Stimulated activated naive B cell treated with anti-CD40 and anti-IgM and Interleukin-4, amounts not matched to agents 10 μg/mL and 1 μg/mL and 100 μg/mL, for 72 hours (primary cell): ENCODE measurements around the gene BDH1.
"Not testable (repeated sequence)": the region's sequence is repeated elsewhere in the genome, so short reads cannot be mapped to it uniquely, and the experiment has no call there.

Source experiments
- ATAC-seq, 2 donors: fragments of 150-1000 bp; cut with Tn5 transposase; replicated peaks; 2 replicates each; pipeline ENCODE4 v1.10.0; 2021; ENCODE audit warnings: moderate library complexity in 1 of 2
- DNase-seq: peaks from one replicate; pipeline ENCODE4 v3.0.0; 2021
- H3K27ac Mint-ChIP-seq: one replicate; pipeline ENCODE4 v1.8.0; 2022; ENCODE audit warnings: mild to moderate bottlenecking, mixed read lengths
- H3K27me3 Mint-ChIP-seq, 2 donors: one replicate each; pipeline ENCODE4 v1.8.0; 2022; ENCODE audit warnings: mixed read lengths in 2 of 2
- H3K36me3 Mint-ChIP-seq, 2 donors: one replicate each; pipeline ENCODE4 v1.8.0; 2022; ENCODE audit warnings: mixed read lengths in 2 of 2, mild to moderate bottlenecking in 1 of 2
- H3K4me1 Mint-ChIP-seq, 2 donors: one replicate each; pipeline ENCODE4 v1.8.0; 2022; ENCODE audit warnings: mixed read lengths in 2 of 2, mild to moderate bottlenecking in 1 of 2
- H3K4me3 Mint-ChIP-seq, 2 donors: one replicate each; pipeline ENCODE4 v1.8.0; 2022; ENCODE audit warnings: mild to moderate bottlenecking in 2 of 2, mixed read lengths in 2 of 2, moderate library complexity in 1 of 2
- H3K9me3 Mint-ChIP-seq, 2 donors: one replicate each; pipeline ENCODE4 v1.8.0; 2022; ENCODE audit warnings: mixed read lengths in 2 of 2, mild to moderate bottlenecking in 1 of 2

BDH1 gene

GRCh38 chr3:197527569-197527968 lies 28.2 kb downstream of the BDH1 start:
- Mint-ChIP-seq H3K36me3 (peaks cover 49 to 66% of the 10 kb centered on the region in 2 donors), H3K4me1 (peaks cover 0 to under 1% of the 10 kb centered on the region in 2 donors), H3K27ac (no peak overlapping the region)

DNA sequence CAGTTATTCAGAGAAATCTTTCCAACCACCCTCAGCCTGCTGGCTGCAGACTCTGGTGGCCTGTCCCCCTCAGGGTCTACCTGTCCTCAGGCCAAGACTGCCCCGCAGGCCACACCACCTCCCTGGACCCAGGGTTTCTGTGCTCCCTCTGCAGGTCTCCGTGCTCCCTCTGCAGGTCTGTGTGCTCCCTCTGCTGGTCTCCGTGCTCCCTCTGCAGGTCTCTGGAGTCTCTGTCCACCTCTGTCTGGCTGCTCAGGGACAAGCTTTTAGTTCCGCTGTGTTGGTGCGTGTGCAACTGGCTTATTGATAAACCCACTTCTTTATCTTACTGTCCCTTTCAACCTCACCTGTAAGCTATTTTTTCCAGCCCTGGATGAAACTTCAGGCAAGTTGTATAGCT lies 30.1 kb downstream of the BDH1 start:
- no peak overlapping the region for H3K4me3 Mint-ChIP-seq
- H3K27ac Mint-ChIP-seq, result no peak overlapping the region
- no peaks in the 10 kb centered on the region for H3K9me3 Mint-ChIP-seq
- no peak for ATAC-seq
- no peak for DNase-seq
- peaks cover 54 to 71% of the 10 kb centered on the region in 2 donors for H3K36me3 Mint-ChIP-seq
- H3K4me1 Mint-ChIP-seq, result peaks cover 0 to 5% of the 10 kb centered on the region in 2 donors
- H3K27me3 Mint-ChIP-seq, result no peaks in the 10 kb centered on the region

More at GRCh38 chr3:197527569-197527968, 28.2 kb downstream of the BDH1 start:
- H3K9me3 Mint-ChIP-seq, result no peaks in the 10 kb centered on the region
- no peaks in the 10 kb centered on the region for H3K27me3 Mint-ChIP-seq
- ATAC-seq, result no peak
- DNase-seq, result no peak
- H3K4me3 Mint-ChIP-seq, result no peak overlapping the region

GRCh38 chr3:197524128-197524527 lies 31.6 kb downstream of the BDH1 start:
- Mint-ChIP-seq H3K4me1 (peaks cover 2 to 6% of the 10 kb centered on the region in 2 donors), H3K27me3 (no peaks in the 10 kb centered on the region), H3K9me3 (peaks cover 0 to 1% of the 10 kb centered on the region in 2 donors), H3K36me3 (peaks cover 54 to 75% of the 10 kb centered on the region in 2 donors), H3K27ac (no peak overlapping the region), H3K4me3 (no peak overlapping the region)
- no peak for ATAC-seq
- DNase-seq, result no peak

- Mint-ChIP-seq H3K27ac (no peak overlapping the region), H3K4me1 (peaks cover 6 to 9% of the 10 kb centered on the region in 2 donors), H3K9me3 (peaks cover 0 to 4% of the 10 kb centered on the region in 2 donors), H3K4me3 (no peak overlapping the region), H3K27me3 (no peaks in the 10 kb centered on the region), H3K36me3 (peaks cover 57 to 77% of the 10 kb centered on the region in 2 donors)
- ATAC-seq, result no peak
- DNase-seq, result no peak
Measured at GRCh38 chr3:197523526-197523925, 32.2 kb downstream of the BDH1 start.

DNA sequence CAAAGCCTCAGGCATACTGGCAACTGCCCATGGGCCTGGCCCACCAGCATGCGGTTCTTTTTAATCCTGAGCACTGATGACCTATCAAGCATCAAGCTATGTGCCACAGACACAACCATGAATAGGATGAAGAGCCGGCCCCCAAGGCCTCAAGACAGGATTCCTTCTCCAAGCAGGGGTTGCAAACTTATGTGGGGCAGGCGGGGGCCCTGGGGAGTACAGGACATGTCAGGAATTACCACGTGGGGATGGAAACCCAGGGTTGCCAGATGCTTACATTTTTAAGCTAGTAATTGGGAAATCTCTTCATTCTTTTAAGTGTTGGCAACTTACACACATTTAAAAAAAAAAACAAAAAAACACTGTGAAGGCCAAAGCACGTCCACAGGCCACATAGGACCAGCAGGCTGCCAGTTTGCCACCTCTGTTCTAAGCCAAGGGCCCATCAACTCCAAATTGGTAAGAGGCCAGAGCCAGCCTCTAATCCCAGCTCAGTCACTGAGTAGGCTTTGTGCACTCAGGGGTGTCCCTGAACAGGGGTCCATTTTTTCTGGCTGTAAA lies 32.8 kb downstream of the BDH1 start:
- H3K27me3 Mint-ChIP-seq, result no peaks in the 10 kb centered on the region
- DNase-seq (no peak), ATAC-seq (no peak)
- peaks cover 0 to 4% of the 10 kb centered on the region in 2 donors for H3K9me3 Mint-ChIP-seq
- H3K27ac Mint-ChIP-seq, result no peak overlapping the region
- peaks cover 6 to 9% of the 10 kb centered on the region in 2 donors for H3K4me1 Mint-ChIP-seq
- peaks cover 53 to 71% of the 10 kb centered on the region in 2 donors for H3K36me3 Mint-ChIP-seq
- no peak overlapping the region for H3K4me3 Mint-ChIP-seq

DNA sequence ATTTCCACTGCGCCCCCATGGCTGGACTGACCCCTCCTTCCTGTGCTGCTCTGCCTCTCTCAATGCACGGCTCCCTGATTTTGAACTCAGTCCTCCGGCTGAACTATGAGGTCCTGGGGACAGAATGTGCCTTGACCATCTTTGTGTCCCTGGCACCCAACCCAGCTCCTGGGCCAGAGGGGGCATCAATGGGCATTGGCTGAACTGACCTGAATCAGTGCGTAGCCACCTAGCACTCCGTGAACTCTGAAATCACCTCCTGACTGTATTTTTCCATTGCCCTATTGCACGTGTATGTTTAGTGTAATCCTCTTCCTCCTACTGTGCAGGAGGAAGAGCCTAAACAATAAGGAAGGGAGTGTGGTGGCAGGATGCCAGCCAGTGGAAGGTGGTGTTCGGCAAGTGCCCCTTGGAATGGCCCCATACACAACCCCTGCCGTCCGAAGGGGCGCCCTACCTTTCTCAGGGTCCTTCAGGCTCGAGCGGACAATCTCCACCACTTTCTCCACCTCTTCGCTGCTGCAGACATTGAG lies 33.5 kb downstream of the BDH1 start:
- Mint-ChIP-seq H3K27me3 (no peaks in the 10 kb centered on the region), H3K9me3 (peaks cover 0 to 4% of the 10 kb centered on the region in 2 donors), H3K4me1 (peaks cover 6 to 9% of the 10 kb centered on the region in 2 donors), H3K27ac (no peak overlapping the region), H3K4me3 (no peak overlapping the region), H3K36me3 (peaks cover 48 to 66% of the 10 kb centered on the region in 2 donors)
- ATAC-seq (no peak), DNase-seq (no peak)

DNA sequence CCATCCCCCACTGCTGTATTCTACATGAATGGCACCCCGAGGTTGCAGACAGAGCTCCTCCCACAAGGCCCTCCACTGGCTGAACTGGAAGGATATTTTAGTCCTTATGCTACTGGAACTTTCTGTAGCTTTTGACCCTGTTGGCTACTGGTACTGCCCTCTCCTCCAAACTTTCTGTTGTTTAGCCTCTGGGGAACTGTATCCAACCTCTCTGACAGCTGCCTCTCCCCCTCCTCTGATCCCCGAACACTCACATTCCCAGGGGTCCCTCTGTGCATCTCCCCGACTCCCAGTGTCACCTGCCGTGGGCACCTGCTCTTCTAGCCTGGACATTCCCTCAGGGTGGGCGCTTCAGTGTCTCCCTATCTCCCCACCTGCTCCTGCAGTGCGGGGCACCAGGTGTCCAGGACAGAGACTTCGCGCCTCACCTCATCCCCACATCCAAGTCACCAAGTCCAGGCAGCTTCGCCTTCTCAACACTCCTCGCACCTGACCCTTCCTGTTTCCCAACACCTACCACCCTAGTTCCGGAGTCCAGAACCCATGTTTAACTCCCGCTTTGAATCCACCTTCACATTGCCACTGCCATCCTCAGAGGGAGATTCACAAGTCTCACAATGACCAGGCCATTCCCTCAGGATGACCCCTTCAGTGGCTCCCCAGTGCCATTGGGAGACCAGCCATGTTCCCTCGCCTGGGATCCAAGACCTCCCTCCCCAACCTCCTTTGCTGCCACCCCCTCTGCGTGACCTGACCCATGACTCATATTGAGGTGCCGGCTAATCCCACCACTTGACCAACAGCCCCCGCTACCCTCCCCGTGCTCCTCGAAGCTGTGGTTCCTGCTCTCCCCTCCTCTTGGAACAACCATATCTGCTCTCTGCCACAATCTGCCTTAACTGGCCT lies 34.2 kb downstream of the BDH1 start:
- DNase-seq (no peak), ATAC-seq (no peak)
- Mint-ChIP-seq H3K4me3 (no peak overlapping the region), H3K27ac (no peak overlapping the region), H3K9me3 (peaks cover 0 to 4% of the 10 kb centered on the region in 2 donors), H3K36me3 (peaks cover 45 to 66% of the 10 kb centered on the region in 2 donors), H3K4me1 (peaks cover 13 to 16% of the 10 kb centered on the region in 2 donors), H3K27me3 (no peaks in the 10 kb centered on the region)

GRCh38 chr3:197520311-197521276 lies 35.2 kb downstream of the BDH1 start:
- Mint-ChIP-seq H3K4me3 (no peak overlapping the region), H3K4me1 (peaks cover 19 to 24% of the 10 kb centered on the region in 2 donors), H3K9me3 (peaks cover 0 to 4% of the 10 kb centered on the region in 2 donors), H3K27me3 (no peaks in the 10 kb centered on the region), H3K27ac (no peak overlapping the region), H3K36me3 (peaks cover 45 to 69% of the 10 kb centered on the region in 2 donors)
- DNase-seq (no peak), ATAC-seq (no peak)

- Mint-ChIP-seq H3K4me1 (peaks cover 23 to 27% of the 10 kb centered on the region in 2 donors), H3K27me3 (no peaks in the 10 kb centered on the region), H3K27ac (peak overlapping the region; percentile 81), H3K36me3 (peaks cover 47 to 67% of the 10 kb centered on the region in 2 donors), H3K4me3 (no peak overlapping the region), H3K9me3 (peaks cover 0 to 4% of the 10 kb centered on the region in 2 donors)
- DNase-seq (no peak), ATAC-seq (no peak)
Measured at GRCh38 chr3:197519801-197520211, 36.0 kb downstream of the BDH1 start.

- DNase-seq (no peak), ATAC-seq (no peak)
- peaks cover 42 to 69% of the 10 kb centered on the region in 2 donors for H3K36me3 Mint-ChIP-seq
- H3K9me3 Mint-ChIP-seq, result peaks cover 0 to 4% of the 10 kb centered on the region in 2 donors
- no peaks in the 10 kb centered on the region for H3K27me3 Mint-ChIP-seq
- H3K4me3 Mint-ChIP-seq, result peak overlapping the region in 1 of 2 donors; percentile 9
- peaks cover 23 to 29% of the 10 kb centered on the region in 2 donors for H3K4me1 Mint-ChIP-seq
- H3K27ac Mint-ChIP-seq, result peak overlapping the region; percentile 81
Measured at GRCh38 chr3:197518881-197519421, 36.8 kb downstream of the BDH1 start.

DNA sequence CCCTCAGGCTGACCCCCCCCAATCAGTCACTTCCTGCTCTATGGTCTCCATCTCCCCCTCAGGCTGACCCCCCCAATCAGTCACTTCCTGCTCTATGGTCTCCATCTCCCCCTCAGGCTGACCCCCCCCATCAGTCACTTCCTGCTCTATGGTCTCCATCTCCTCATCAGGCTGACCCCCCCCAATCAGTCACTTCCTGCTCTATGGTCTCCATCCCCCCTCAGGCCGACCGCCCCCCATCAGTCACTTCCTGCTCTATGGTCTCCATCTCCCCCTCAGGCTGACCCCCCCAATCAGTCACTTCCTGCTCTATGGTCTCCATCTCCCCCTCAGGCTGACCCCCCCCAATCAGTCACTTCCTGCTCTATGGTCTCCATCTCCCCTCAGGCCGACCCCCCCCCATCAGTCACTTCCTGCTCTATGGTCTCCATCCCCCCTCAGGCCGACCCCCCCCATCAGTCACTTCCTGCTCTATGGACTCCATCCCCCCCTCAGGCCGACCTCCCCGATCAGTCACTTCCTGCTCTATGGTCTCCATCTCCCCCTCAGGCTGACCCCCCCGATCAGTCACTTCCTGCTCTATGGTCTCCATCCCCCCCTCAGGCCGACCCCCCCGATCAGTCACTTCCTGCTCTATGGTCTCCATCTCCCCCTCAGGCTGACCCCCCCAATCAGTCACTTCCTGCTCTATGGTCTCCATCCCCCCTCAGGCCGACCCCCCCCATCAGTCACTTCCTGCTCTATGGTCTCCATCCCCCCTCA lies 37.7 kb downstream of the BDH1 start:
- not testable (repeated sequence) for H3K27ac Mint-ChIP-seq, DNase-seq, H3K27me3 Mint-ChIP-seq, ATAC-seq, H3K4me3 Mint-ChIP-seq, H3K9me3 Mint-ChIP-seq
- Mint-ChIP-seq H3K4me1 (peaks cover 23 to 30% of the 10 kb centered on the region in 2 donors), H3K36me3 (peaks cover 43 to 67% of the 10 kb centered on the region in 2 donors)

DNA sequence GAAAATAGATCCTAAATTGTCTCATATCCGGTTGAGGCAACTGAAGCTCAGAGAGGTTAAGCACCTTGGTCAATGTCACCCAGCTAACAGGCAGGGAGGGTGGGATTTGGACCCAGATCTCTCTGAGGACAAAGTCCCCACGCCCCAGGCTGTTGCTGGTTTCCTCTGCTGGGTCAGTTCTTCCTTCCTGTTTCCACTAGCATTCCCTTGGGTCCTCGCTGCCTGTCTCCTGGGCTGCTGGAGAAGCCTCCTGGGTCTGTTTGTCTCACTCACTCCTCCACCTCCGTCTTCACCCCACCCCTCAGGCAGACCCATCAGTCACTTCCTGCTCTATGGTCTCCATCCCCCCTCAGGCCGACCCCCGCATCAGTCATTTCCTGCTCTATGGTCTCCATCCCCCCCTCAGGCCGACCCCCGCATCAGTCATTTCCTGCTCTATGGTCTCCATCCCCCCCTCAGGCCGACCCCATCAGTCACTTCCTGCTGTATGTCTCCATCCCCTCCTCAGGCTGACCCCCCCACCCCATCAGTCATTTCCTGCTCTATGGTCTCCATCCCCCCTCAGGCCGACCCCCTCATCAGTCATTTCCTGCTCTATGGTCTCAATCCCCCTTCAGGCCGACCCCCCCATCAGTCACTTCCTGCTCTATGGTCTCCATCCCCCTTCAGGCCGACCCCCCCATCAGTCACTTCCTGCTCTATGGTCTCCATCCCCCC lies 38.7 kb downstream of the BDH1 start:
- Mint-ChIP-seq H3K27ac (peak overlapping the region; percentile 94), H3K4me3 (peak overlapping the region in 1 of 2 donors; percentile 46), H3K36me3 (peaks cover 46 to 69% of the 10 kb centered on the region in 2 donors), H3K4me1 (peaks cover 23 to 28% of the 10 kb centered on the region in 2 donors)
- H3K27me3 Mint-ChIP-seq, H3K9me3 Mint-ChIP-seq: not testable (repeated sequence)
- DNase-seq, result peak; percentile 39
- ATAC-seq, result peak; percentile 68 to 75
